HL-60/S4 treated with phorbol 12-myristate 13-acetate at 8.2 ng/mL for 4 days and 3 days (cell line): ENCODE measurements around the gene GSTK1.
"Not testable (repeated sequence)": the region's sequence is repeated elsewhere in the genome, so short reads cannot be mapped to it uniquely, and the experiment has no call there.

ENCODE experiments used
- in situ Hi-C: fragments of 300-500 bp; cut with MboI; formaldehyde crosslinking; loops from 2 replicates; pipeline ENCODE4 v1.15.0; 2022; ENCODE audit warnings: low sequenced_read_pairs

GSTK1 gene

DNA sequence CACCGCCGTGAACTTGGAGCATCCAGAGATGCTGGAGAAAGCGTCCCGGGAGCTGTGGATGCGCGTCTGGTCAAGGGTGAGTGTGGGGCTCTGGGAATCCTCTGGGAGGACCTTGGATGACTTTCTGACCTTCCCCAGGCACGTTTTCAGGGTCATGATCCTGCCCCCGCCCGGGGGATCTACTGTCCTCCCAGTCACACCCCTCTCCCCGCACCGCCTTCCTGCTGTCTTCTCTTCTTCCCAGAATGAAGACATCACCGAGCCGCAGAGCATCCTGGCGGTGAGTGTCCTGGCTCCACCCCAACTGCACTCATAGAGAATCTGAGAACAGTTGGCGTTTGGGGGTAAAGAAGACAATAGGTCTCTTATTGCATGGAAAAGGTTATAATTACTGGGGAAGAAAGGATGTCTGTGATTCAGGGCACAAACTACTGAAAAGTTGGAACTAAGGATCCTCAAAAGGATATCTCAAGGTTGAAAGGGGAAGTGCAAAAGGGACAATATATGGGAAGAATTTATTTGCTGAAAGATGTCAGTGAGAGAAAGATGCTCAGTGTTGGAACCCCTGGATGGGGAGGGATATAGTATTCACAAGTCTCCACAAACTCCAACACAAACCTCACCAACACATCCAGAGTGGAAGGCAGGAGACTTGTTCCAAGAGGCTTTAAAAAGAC is 1.9 kb downstream of the GSTK1 start:
- in situ Hi-C loops: no loop called here

DNA sequence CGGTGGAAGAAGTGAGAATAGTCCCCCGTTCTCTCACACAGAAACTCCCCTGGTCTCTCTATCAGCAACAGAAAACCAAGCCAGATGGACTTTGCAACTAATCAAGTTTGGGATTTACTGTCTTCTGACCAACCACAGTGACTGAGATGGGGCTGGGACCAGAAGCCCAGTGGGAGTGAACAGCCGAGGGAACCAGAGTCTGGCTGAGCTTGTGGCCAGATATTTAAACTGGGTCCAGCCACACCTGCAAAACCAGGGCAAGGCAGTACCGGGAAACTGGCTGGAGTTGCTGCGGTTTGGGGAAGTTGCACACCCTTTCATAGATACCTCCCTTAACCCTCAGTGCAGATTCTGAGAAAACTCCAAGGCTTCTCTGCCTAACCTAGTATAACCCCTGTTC is 6.0 kb downstream of the GSTK1 start:
- in situ Hi-C loops: no loop called here

GRCh38 chr7:143271240-143271639 is 8.0 kb downstream of the GSTK1 start:
- in situ Hi-C loops: no loop called here

DNA sequence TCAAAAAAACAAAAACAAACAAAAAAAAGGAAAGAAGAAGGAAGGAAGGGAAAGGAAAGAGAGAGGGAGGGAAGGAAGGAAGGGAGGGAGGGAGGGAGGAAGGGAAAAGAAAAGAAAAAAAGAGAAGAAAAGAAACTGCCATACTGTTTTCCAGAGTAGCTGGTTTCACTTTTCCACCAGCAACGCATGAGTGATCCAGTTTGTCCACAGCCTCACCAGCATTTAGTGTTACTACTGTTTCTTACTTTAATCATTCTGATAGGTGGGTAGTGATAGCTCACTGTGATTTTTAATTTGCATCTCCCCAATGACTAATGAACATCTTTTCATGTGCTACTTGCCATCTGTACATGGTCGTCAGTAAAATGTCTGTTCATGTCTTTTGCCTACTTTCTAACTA is 9.6 kb downstream of the GSTK1 start:
- in situ Hi-C loops: no loop called here

DNA sequence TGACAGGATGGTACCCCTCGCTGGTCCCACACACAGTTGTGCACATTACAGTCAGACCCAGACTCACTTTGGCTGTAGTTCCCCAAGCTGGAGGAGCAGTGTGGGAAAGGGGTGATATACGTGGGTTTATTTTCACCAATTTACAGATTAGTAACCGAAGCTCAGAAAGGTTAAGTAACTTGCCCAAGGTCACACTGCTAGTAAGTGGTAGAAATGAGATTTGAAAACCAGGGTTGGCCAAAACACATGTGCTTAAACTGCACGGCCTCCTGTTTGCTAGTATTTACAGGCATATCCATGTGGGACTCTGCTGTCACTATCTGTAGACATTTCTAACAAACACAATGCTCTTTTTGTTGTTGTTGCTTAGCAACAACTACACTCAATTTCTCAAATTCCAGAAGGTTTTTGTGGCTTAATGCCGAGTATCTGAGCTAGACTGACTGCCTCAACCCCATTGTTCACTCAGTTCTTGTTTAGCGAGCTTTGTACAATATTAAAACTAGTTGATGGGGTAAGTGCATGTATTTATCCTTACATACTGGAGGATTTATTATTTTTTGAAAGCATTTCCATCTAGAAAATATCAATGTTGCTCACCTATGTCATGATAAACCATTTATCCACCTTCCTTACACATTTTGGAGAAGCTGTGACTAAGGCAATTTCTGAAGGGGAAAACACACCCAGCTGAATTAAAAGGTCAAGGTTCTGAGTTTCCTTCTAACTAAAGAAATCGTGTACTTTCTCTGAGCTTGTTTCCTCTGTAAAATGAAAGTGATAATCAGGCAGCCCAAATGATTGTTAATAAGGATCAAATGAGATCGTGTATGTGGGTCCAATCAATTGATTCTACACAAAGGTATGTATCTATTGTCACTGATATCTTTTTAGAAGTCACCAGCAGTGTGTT is 16.2 kb downstream of the GSTK1 start:
- in situ Hi-C loops: no loop called here

DNA sequence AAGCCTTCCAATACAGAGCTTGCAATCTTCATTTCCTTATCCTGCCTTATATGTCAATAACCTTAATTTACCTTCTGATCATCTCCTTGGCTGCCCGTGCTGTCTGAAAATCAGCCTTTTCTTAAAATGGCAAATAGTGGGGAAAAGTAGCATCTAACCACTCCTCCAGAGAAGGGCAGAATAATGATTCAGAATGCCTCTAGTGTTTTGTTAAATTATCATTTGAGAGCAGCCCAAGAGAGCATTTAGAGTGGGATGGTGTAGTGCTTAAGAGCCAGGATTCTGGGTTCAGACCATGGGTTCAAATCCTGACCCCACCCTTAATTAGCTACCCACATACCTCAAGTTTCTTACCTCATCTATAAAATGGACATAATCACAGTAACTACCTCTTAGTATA is 16.9 kb downstream of the GSTK1 start:
- in situ Hi-C loops: no loop called here

DNA sequence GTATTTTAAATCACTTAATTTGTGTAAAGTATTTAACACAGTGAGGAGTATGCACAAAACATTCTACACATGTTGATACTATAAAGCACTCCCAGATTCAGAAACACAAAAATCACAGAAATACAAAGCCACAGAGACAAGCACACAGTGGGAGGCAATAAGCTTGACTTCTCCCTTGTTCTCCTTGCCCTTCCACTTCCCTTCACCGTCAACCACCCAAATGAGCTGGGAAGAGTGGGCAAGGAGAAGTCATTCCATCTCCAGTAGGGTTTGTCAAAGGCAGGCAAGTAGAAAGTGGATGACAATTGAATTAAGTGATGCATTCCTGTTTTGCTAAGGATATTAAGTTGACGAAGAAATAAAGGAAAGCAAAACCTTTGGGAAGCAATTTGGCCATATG is 17.3 kb downstream of the GSTK1 start:
- in situ Hi-C loops: no loop called here

- in situ Hi-C loops: no loop called here
Measured at GRCh38 chr7:143281529-143281928, 18.3 kb downstream of the GSTK1 start.

GRCh38 chr7:143282124-143282523 is 18.9 kb downstream of the GSTK1 start:
- in situ Hi-C loops: no loop called here

DNA sequence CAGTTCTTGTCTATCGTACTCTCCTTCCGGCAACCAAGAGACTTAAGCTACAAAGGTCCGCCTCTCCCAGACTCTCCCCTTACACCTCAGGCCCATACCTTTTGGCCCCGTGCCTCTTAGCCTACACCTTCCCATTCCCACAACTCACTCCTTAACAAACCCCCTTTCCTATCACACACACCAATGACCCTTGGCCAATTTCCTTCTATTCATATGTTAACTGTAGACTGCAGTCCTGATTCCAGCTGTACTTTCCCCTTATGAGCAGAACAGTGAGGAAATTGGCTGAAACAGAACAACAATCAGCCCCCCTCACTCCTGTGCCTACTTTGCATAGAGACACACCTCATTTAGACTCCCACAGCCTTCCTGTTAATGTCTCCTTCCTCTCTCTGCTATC is 20.1 kb downstream of the GSTK1 start:
- in situ Hi-C loops: no loop called here

DNA sequence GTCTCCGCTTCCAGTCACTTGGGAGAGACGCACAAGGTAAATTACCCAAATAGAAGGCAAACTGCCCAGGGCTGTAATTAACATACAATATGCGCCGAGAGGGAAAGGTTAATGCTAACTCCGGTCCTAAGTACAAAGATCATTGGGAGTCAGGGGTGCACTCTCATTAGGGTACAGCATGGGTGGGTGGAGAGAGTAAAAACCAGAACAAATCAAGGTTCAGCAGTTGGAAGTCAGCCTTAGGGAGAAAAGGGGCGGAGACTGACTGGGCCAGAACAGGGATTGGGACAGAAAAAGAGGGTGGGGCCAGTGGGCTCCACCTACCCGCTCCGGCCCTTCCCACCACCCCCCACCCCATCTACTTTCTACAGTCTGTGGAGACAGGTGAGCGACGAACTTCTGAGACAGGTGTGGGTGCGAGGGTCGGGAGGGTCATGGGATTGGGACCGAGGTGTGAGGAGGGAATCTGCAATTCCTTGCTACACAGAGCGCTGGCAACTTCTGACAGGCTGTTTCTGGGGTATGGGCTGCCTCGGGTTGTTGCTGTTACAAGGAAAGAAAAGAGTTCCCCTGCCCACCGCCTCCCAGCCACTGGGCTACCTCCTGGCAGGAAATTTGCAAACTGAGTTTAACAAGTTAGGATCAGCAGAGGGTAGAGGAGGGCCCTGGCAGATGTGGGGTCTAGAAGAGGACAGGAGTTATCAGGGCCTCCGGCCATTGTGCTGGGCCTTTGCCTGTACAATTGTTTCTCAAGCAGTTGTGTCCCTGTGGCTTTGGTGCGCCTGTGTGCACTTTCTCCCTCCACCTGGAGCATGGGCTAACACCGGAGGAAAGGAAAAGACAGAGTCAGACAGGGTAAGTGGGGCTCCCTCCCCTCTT is 21.6 kb downstream of the GSTK1 start, which contains the start of gene TMEM139:
Gene TMEM139 (plus strand): TSS at position 368 of the 879 bp plus-strand sequence. CDS start 1,000 bp downstream, outside the sequence.
- in situ Hi-C loops: no loop called here

DNA sequence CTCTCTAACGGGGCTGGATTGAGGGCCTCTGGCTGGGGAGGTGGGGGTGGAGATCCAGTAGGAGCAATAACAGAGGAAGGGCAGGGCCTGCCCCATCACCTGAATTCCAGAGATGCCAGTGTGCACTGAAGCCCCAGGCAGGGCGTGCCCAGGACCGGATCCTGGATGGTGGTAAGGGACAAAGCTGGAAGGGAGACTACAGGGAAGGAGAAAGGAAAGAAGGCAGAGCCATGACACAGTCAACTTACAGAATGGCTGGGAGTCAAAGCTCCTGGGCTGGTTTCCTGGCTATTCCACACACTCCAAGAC is 22.2 kb downstream of the GSTK1 start:
- in situ Hi-C loops: no loop called here

DNA sequence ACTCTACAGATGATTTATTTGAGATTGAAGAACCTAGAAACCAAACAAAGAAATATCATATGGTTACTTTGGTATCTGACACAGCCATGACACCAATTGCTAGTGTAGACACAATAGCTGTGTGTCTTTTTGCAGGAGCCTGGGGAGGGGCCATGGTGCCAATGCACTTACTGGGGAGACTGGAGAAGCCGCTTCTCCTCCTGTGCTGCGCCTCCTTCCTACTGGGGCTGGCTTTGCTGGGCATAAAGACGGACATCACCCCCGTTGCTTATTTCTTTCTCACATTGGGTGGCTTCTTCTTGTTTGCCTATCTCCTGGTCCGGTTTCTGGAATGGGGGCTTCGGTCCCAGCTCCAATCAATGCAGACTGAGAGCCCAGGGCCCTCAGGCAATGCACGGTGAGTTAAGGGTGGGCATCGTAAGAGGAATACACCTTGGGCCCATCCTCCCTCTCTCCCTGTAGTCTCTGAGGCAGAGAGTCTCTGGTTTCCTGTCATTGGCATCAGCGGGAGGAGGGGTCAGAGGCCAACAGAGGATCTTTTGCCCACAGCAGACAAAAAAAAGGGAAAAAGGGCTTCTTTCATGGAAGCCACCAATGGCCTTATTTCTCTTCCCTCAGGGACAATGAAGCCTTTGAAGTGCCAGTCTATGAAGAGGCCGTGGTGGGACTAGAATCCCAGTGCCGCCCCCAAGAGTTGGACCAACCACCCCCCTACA is 22.7 kb downstream of the GSTK1 start:
- in situ Hi-C loops: no loop called here

- in situ Hi-C loops: no loop called here
Measured at GRCh38 chr7:143286522-143286890, 23.3 kb downstream of the GSTK1 start.

DNA sequence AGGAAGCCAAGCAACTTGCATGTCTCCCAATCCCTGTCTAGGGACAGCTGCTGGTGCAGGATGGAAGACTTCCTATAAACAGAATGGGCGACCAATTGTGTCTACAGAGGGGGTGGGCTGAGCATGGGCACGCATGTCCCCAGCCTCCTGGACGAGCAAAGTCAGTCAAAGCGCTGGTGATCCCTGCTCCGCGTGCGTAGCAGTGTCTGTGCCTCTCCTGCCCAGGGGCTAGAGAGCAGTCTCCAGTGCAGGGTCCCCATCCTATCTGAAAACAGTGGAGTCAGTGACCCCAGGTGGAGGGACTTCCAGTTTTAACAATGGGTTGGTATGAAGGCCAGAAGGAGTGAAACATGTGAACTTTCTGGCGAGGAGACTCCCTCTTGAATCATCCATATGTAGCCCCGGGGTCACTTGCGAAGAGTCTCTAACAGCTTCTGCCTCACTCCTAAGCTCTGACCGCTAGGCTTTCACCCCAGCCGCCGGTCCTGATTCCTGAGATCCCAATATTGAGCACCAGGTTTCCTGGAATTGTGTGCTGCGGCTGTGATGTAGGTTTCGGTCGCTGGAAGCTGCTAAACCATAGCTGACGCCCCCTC is 24.2 kb downstream of the GSTK1 start:
- in situ Hi-C loops: no loop called here

GRCh38 chr7:143287935-143288826 is 24.9 kb downstream of the GSTK1 start, which contains the start of gene CASP2:
Gene CASP2, plus strand, starts transcription at chr7:143288351. Its CDS starts 105 bp downstream, at chr7:143288456.
- in situ Hi-C loops: no loop called here

- in situ Hi-C loops: no loop called here
Measured at GRCh38 chr7:143288836-143289235, 25.6 kb downstream of the GSTK1 start.

DNA sequence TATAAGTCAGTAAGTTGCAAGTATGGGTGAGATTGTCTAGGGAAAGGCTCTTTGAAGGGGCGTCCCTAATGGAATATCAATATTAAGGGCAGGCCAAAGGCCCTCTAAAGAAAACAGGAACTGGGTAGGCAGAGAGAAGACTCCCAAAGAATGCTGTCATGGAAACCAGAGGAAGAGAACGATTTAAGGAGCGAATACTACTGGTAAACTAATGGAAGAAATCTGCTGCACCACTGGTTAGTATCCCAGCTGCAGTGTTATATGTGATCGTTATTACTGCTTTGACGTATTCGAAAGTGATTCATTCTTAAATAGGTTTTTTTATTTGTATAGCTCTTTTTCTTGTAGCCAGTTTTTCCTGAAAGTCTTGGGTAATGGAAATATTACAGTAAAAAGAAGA is 26.2 kb downstream of the GSTK1 start:
- in situ Hi-C loops: no loop called here

DNA sequence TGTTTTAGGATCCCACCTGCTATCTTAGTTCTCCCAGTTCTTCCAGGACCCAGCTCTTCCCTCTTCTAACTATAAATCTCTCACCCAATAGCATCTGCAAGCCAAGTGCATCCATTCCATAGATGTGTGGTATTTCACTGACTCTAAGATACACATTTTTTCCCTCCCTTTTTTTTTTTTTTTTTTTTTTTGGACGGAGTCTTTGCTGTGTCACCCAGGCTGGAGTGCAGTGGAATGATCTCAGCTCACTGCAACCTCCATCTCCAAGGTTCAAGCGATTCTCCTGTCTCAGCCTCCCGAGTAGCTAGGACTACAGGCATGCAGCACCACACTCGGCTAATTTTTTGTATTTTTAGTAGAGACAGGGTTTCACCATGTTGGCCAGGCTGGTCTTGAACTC is 26.6 kb downstream of the GSTK1 start:
- in situ Hi-C loops: not testable (repeated sequence)
